ENCODE data around the gene SCARF2.
"Not testable (repeated sequence)": the region's sequence is repeated elsewhere in the genome, so short reads cannot be mapped to it uniquely, and the experiment has no call there.

SCARF2 gene

GRCh38 chr22:20380486-20380885, 57.1 kb downstream of the SCARF2 start:
- Histone ChIP-seq H3K79me2 (ENCODE audit: control insufficient read depth, low read length) (no peaks in the 10 kb centered on the region), H3K36me3 (ENCODE audit: control insufficient read depth, low read length) (no peaks in the 10 kb centered on the region), H3K27ac (ENCODE audit: low read depth, low read length) (no peak overlapping the region), H4K20me1 (ENCODE audit: control insufficient read depth, insufficient read depth, low read depth, low read length) (no peaks in the 10 kb centered on the region), H3K4me3 (ENCODE audit: low read length) (no peak overlapping the region), H3K27me3 (ENCODE audit: control insufficient read depth, low read length) (peaks cover 6% of the 10 kb centered on the region; the same call in 1 of the 2 replicates), H3K9me3 (ENCODE audit: control insufficient read depth, insufficient read depth, low read length) (no peaks in the 10 kb centered on the region), H3K9me2 (replicated peaks; ENCODE audit: control insufficient read depth, low read length) (no peaks in the 10 kb centered on the region), H3K4me1 (ENCODE audit: control insufficient read depth, low read length) (no peaks in the 10 kb centered on the region), H3K4me2 (ENCODE audit: low read length) (no peak overlapping the region), H3F3A (ENCODE audit: control insufficient read depth, insufficient read depth) (no peaks in the 10 kb centered on the region)
- TF ChIP-seq EZH2phosphoT487 (IDR thresholded peaks at IDR 0.05; ENCODE audit: borderline replicate concordance, low read length) (no peak), CTCF (IDR thresholded peaks at IDR 0.05; ENCODE audit: low read depth, low read length, poor library complexity, severe bottlenecking) (no peak)

- not testable (repeated sequence) for H3K4me1 ChIP-seq (ENCODE audit: control insufficient read depth, low read length); H4K20me1 ChIP-seq (ENCODE audit: control insufficient read depth, insufficient read depth, low read depth, low read length); H3K79me2 ChIP-seq (ENCODE audit: control insufficient read depth, low read length); H3K4me3 ChIP-seq (ENCODE audit: low read length); H3K27me3 ChIP-seq (ENCODE audit: control insufficient read depth, low read length); H3F3A ChIP-seq (ENCODE audit: control insufficient read depth, insufficient read depth); H3K9me2 ChIP-seq (replicated peaks; ENCODE audit: control insufficient read depth, low read length); H3K4me2 ChIP-seq (ENCODE audit: low read length); H3K9me3 ChIP-seq (ENCODE audit: control insufficient read depth, insufficient read depth, low read length); H3K27ac ChIP-seq (ENCODE audit: low read depth, low read length); H3K36me3 ChIP-seq (ENCODE audit: control insufficient read depth, low read length)
Measured at GRCh38 chr22:20378684-20379083, 58.9 kb downstream of the SCARF2 start.

GRCh38 chr22:20378110-20378509, 59.5 kb downstream of the SCARF2 start:
- Histone ChIP-seq H3K27me3 (ENCODE audit: control insufficient read depth, low read length) (peaks cover 6% of the 10 kb centered on the region; the same call in 1 of the 2 replicates), H3K36me3 (ENCODE audit: control insufficient read depth, low read length) (no peaks in the 10 kb centered on the region), H3K9me3 (ENCODE audit: control insufficient read depth, insufficient read depth, low read length) (no peaks in the 10 kb centered on the region), H3K4me2 (ENCODE audit: low read length) (no peak overlapping the region), H3K9me2 (replicated peaks; ENCODE audit: control insufficient read depth, low read length) (no peaks in the 10 kb centered on the region), H3K4me3 (ENCODE audit: low read length) (no peak overlapping the region), H4K20me1 (ENCODE audit: control insufficient read depth, insufficient read depth, low read depth, low read length) (no peaks in the 10 kb centered on the region), H3F3A (ENCODE audit: control insufficient read depth, insufficient read depth) (no peaks in the 10 kb centered on the region), H3K79me2 (ENCODE audit: control insufficient read depth, low read length) (no peaks in the 10 kb centered on the region), H3K4me1 (ENCODE audit: control insufficient read depth, low read length) (0 out of 2 replicates have a peak, but pooled peaks cover 3% of the 10 kb centered on the region), H3K27ac (ENCODE audit: low read depth, low read length) (no peak overlapping the region)
- TF ChIP-seq CTCF (IDR thresholded peaks at IDR 0.05; ENCODE audit: low read depth, low read length, poor library complexity, severe bottlenecking) (no peak), EZH2phosphoT487 (IDR thresholded peaks at IDR 0.05; ENCODE audit: borderline replicate concordance, low read length) (no peak)

GRCh38 chr22:20376983-20377382, 60.6 kb downstream of the SCARF2 start:
- not testable (repeated sequence) for H3K4me1 ChIP-seq (ENCODE audit: control insufficient read depth, low read length); H3K36me3 ChIP-seq (ENCODE audit: control insufficient read depth, low read length); H4K20me1 ChIP-seq (ENCODE audit: control insufficient read depth, insufficient read depth, low read depth, low read length); H3K79me2 ChIP-seq (ENCODE audit: control insufficient read depth, low read length); H3K27ac ChIP-seq (ENCODE audit: low read depth, low read length); H3K9me3 ChIP-seq (ENCODE audit: control insufficient read depth, insufficient read depth, low read length); H3K4me3 ChIP-seq (ENCODE audit: low read length); H3K9me2 ChIP-seq (replicated peaks; ENCODE audit: control insufficient read depth, low read length); H3K4me2 ChIP-seq (ENCODE audit: low read length); H3F3A ChIP-seq (ENCODE audit: control insufficient read depth, insufficient read depth); H3K27me3 ChIP-seq (ENCODE audit: control insufficient read depth, low read length)

- H3K27ac ChIP-seq (ENCODE audit: low read depth, low read length); H3K9me2 ChIP-seq (replicated peaks; ENCODE audit: control insufficient read depth, low read length); H3K36me3 ChIP-seq (ENCODE audit: control insufficient read depth, low read length); H3F3A ChIP-seq (ENCODE audit: control insufficient read depth, insufficient read depth); H4K20me1 ChIP-seq (ENCODE audit: control insufficient read depth, insufficient read depth, low read depth, low read length); H3K9me3 ChIP-seq (ENCODE audit: control insufficient read depth, insufficient read depth, low read length); H3K4me2 ChIP-seq (ENCODE audit: low read length); H3K27me3 ChIP-seq (ENCODE audit: control insufficient read depth, low read length); H3K4me1 ChIP-seq (ENCODE audit: control insufficient read depth, low read length); H3K79me2 ChIP-seq (ENCODE audit: control insufficient read depth, low read length); H3K4me3 ChIP-seq (ENCODE audit: low read length): not testable (repeated sequence)
Measured at GRCh38 chr22:20376281-20376680, 61.3 kb downstream of the SCARF2 start.
